ENCODE data around the gene NTM.

Gene NTM

GRCh38 chr11:131734871-131735270, 364.5 kb downstream of the NTM start:
- DNase-seq (ENCODE audit: low read depth in 1 of 2, low spot score in 1 of 2): no peak
- Histone ChIP-seq H3K4me3 (replicated peaks; ENCODE audit: insufficient read depth, low read length) (no peak overlapping the region), H3K27ac (replicated peaks) (no peak overlapping the region), H3K27me3 (ENCODE audit: insufficient read depth, poor library complexity, severe bottlenecking) (no peaks in the 10 kb centered on the region)
- TF ChIP-seq POLR2AphosphoS5 (IDR thresholded peaks at IDR 0.05; ENCODE audit: low read depth) (no peak), SPI1 (IDR thresholded peaks at IDR 0.05; ENCODE audit: borderline replicate concordance, low read depth) (no peak), REST (IDR thresholded peaks at IDR 0.05; ENCODE audit: insufficient replicate concordance, low read depth) (no peak), GABPA (IDR thresholded peaks at IDR 0.05; ENCODE audit: low read depth) (no peak), CTCF (IDR thresholded peaks at IDR 0.05; ENCODE audit: insufficient read depth, low read length) (no peak)

- no peak for TF ChIP-seq GABPA (IDR thresholded peaks at IDR 0.05; ENCODE audit: low read depth)
- no peak for TF ChIP-seq CTCF (IDR thresholded peaks at IDR 0.05; ENCODE audit: insufficient read depth, low read length)
- no peak for TF ChIP-seq POLR2AphosphoS5 (IDR thresholded peaks at IDR 0.05; ENCODE audit: low read depth)
- TF ChIP-seq REST (IDR thresholded peaks at IDR 0.05; ENCODE audit: insufficient replicate concordance, low read depth): no peak
- no peak for TF ChIP-seq SPI1 (IDR thresholded peaks at IDR 0.05; ENCODE audit: borderline replicate concordance, low read depth)
- no peak for DNase-seq (ENCODE audit: low read depth in 1 of 2, low spot score in 1 of 2)
- Histone ChIP-seq H3K27ac (replicated peaks) (no peak overlapping the region), H3K27me3 (ENCODE audit: insufficient read depth, poor library complexity, severe bottlenecking) (no peaks in the 10 kb centered on the region), H3K4me3 (replicated peaks; ENCODE audit: insufficient read depth, low read length) (no peak overlapping the region)
Measured at GRCh38 chr11:131737357-131737756, 366.9 kb downstream of the NTM start.

GRCh38 chr11:131739243-131739882, 368.9 kb downstream of the NTM start:
- Histone ChIP-seq H3K4me3 (replicated peaks; ENCODE audit: insufficient read depth, low read length) (no peak overlapping the region), H3K27me3 (ENCODE audit: insufficient read depth, poor library complexity, severe bottlenecking) (peaks cover 4% of the 10 kb centered on the region), H3K27ac (replicated peaks) (no peak overlapping the region)
- TF ChIP-seq POLR2AphosphoS5 (IDR thresholded peaks at IDR 0.05; ENCODE audit: low read depth): no peak
- no peak for TF ChIP-seq CTCF (IDR thresholded peaks at IDR 0.05; ENCODE audit: insufficient read depth, low read length)
- TF ChIP-seq GABPA (IDR thresholded peaks at IDR 0.05; ENCODE audit: low read depth): no peak
- TF ChIP-seq SPI1 (IDR thresholded peaks at IDR 0.05; ENCODE audit: borderline replicate concordance, low read depth): no peak
- no peak for TF ChIP-seq REST (IDR thresholded peaks at IDR 0.05; ENCODE audit: insufficient replicate concordance, low read depth)
- DNase-seq (ENCODE audit: low read depth in 1 of 2, low spot score in 1 of 2): no peak
